ENCODE measurements around the gene TCHP. TPM values are rescaled to one million over a fixed set of nuclear protein-coding genes. Genes with fewer than 3 reads are reported as not detected.

Gene TCHP
- total and polyA plus RNA-seq, 12 donors, result 8.3 to 21.1 (median 10.6) TPM

- WGBS, 4 donors, result 96 to 98% (median 98%) methylated on average over 7 of the region's 7 CpGs
- Histone ChIP-seq H3K27ac (no peak overlapping the region), H3K36me3 (replicated peaks in 1 of 2) (peaks cover 0 to 91% of the 10 kb centered on the region in 2 donors), H3K4me3 (no peak overlapping the region), H3K27me3 (no peaks in the 10 kb centered on the region), H3K9me3 (replicated peaks in 1 of 3) (no peaks in the 10 kb centered on the region), H3K4me1 (replicated peaks in 1 of 2) (peaks cover 5 to 15% of the 10 kb centered on the region in 2 donors)
- no peak for DNase-seq
- intact Hi-C loops (cut with DNase I), result no loop called here
- TF ChIP-seq CTCF (IDR thresholded peaks at IDR 0.05), result no peak
- TF ChIP-seq POLR2A (IDR thresholded peaks at IDR 0.05), result no peak
Observed at GRCh38 chr12:109958374-109958773, 58.3 kb downstream of the TCHP start.

- Histone ChIP-seq H3K9me3 (replicated peaks in 1 of 3) (no peaks in the 10 kb centered on the region), H3K4me3 (no peak overlapping the region), H3K36me3 (replicated peaks in 1 of 2) (peaks cover 0 to 80% of the 10 kb centered on the region in 2 donors), H3K4me1 (replicated peaks in 1 of 2) (peaks cover 5 to 19% of the 10 kb centered on the region in 2 donors), H3K27me3 (no peaks in the 10 kb centered on the region), H3K27ac (no peak overlapping the region)
- 91 to 97% (median 95%) methylated on average over 8 of the region's 8 CpGs for WGBS, 4 donors
- DNase-seq, result no peak
- intact Hi-C loops (cut with DNase I), result no loop called here
- TF ChIP-seq CTCF (IDR thresholded peaks at IDR 0.05) (no peak), POLR2A (IDR thresholded peaks at IDR 0.05) (no peak)
Observed at GRCh38 chr12:109959411-109960093, 59.5 kb downstream of the TCHP start.

- H3K4me1 ChIP-seq (replicated peaks in 1 of 2), result peaks cover 5 to 19% of the 10 kb centered on the region in 2 donors
- no peaks in the 10 kb centered on the region for H3K9me3 ChIP-seq (replicated peaks in 1 of 3)
- peak overlapping the region in 2 of 5 donors; percentile 17 to 63 for H3K27ac ChIP-seq
- no peak overlapping the region for H3K4me3 ChIP-seq
- no peaks in the 10 kb centered on the region for H3K27me3 ChIP-seq
- WGBS, 4 donors, result 88 to 90% (median 88%) methylated on average over 13 to 14 of the region's 14 CpGs
- H3K36me3 ChIP-seq (replicated peaks in 1 of 2), result peaks cover 0 to 80% of the 10 kb centered on the region in 2 donors
- DNase-seq, result peak in 1 of 7 donors; percentile 81
- intact Hi-C loops (cut with DNase I), result no loop called here
- TF ChIP-seq CTCF (IDR thresholded peaks at IDR 0.05) (no peak), POLR2A (IDR thresholded peaks at IDR 0.05) (no peak)
Observed at GRCh38 chr12:109961201-109961600, 61.1 kb downstream of the TCHP start.

DNA sequence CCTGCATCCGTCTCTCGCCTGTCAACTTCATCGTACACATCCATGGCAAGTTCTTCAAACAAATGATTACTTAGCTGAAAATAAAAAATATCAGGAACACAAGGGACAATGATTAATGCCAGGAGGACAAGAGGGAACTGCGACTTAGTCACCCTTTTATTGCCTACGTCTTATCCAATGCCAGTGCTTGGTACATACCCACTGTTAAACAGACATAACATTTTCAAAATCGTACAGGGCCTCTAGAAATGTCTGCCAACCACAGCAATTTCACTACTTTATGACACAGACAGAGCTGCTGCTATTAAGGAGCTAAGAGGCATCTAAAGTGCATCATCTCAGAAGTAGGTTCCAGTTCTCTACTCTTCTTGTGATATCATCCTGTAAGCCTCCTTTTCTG is 61.5 kb downstream of the TCHP start:
- intact Hi-C loops (cut with DNase I), result no loop called here
- DNase-seq, result no peak
- Histone ChIP-seq H3K4me1 (replicated peaks in 1 of 2) (peaks cover 5 to 19% of the 10 kb centered on the region in 2 donors), H3K36me3 (replicated peaks in 1 of 2) (peaks cover 0 to 80% of the 10 kb centered on the region in 2 donors), H3K4me3 (no peak overlapping the region), H3K9me3 (replicated peaks in 1 of 3) (no peaks in the 10 kb centered on the region), H3K27me3 (no peaks in the 10 kb centered on the region), H3K27ac (peak overlapping the region in 3 of 5 donors; percentile 21 to 63 (median 44))
- WGBS, 4 donors, result 57 to 65% (median 61%) methylated on average over 6 of the region's 6 CpGs
- TF ChIP-seq CTCF (IDR thresholded peaks at IDR 0.05), result no peak
- TF ChIP-seq POLR2A (IDR thresholded peaks at IDR 0.05), result no peak
